Endothelial cell of umbilical vein (primary cell): Measurements from ENCODE around the gene RBPJL. TPM values are rescaled to one million over a fixed set of nuclear protein-coding genes. Genes with fewer than 3 reads are reported as not detected.

Source experiments
- BruUV-seq: library from RNA; stranded (reverse); fragments of 400-500 nt; replicated peaks from 2 replicates; lab custom pipeline; 2021; lab: Mats Ljungman, UMichigan
- CTCF ChIA-PET: fragments of 300-600, 350-600 bp; sonication (Branson Sonifier 250); formaldehyde crosslinking; loops from one replicate; lab custom pipeline; 2021; ENCODE audit warnings: antibody characterized with exemption, inconsistent platforms; lab: Charles Lee
- POLR2A ChIA-PET: fragments of 300-600, 350-600 bp; sonication (Branson Sonifier 250); formaldehyde crosslinking; loops from one replicate; lab custom pipeline; 2021; ENCODE audit warnings: antibody characterized with exemption, inconsistent platforms; lab: Charles Lee
- DNase-seq: peaks from one replicate; pipeline ENCODE4 v3.0.0-alpha.2; 2011; ENCODE audit warnings: low read depth, low spot score
- FAIRE-seq: peaks from 2 replicates; lab custom pipeline; 2011; peaks lifted over from hg19 to GRCh38; lab: Jason Lieb, UNC
- H2AFZ ChIP-seq: 2 replicates; pipeline ENCODE4 v1.6.0; 2012; ENCODE audit warnings: low read depth, low read length, control low read depth, inconsistent platforms
- H3K27ac ChIP-seq: 2 replicates; pipeline ENCODE4 v1.5.1; 2011; ENCODE audit warnings: low read depth, mild to moderate bottlenecking, control low read depth, low read length, moderate library complexity; ENCODE audit not compliant: insufficient read depth
- H3K27me3 ChIP-seq, 2 experiments: 2 replicates each; pipeline versions ENCODE4 v1.6.0 to v1.6.1; 2011; ENCODE audit warnings: low read length in 2 of 2, mixed read lengths in 1 of 2; ENCODE audit not compliant: control insufficient read depth in 2 of 2, insufficient read depth in 2 of 2
- H3K36me3 ChIP-seq, 2 experiments: 2 replicates in 1 of 2; 3 replicates in 1 of 2; pipeline ENCODE4 v1.5.1; 2011; ENCODE audit warnings: low read length in 2 of 2, mild to moderate bottlenecking in 1 of 2, moderate library complexity in 1 of 2; ENCODE audit not compliant: control insufficient read depth in 2 of 2, insufficient read depth in 2 of 2; ENCODE audit errors: extremely low read depth in 1 of 2
- H3K4me1 ChIP-seq: 3 replicates; pipeline ENCODE4 v1.5.1; 2011; ENCODE audit warnings: mild to moderate bottlenecking, low read length; ENCODE audit not compliant: control insufficient read depth, insufficient read depth; ENCODE audit errors: extremely low read depth
- H3K4me2 ChIP-seq: 2 replicates; pipeline ENCODE4 v1.6.1; 2011; ENCODE audit warnings: low read length, control low read depth, mixed read lengths; ENCODE audit not compliant: insufficient read depth
- H3K4me3 ChIP-seq, 3 experiments: fragments of 200-600 bp in 1 of 3; sonication (generic), shearing (Covaris generic) in 1 of 3; replicated peaks in 1 of 3; 2 replicates each; pipeline ENCODE4 v1.5.1; 2011 to 2016; ENCODE audit warnings: control low read depth in 3 of 3, low read length in 3 of 3, mild to moderate bottlenecking in 2 of 3, inconsistent platforms in 1 of 3, low read depth in 1 of 3, moderate library complexity in 1 of 3; ENCODE audit not compliant: insufficient read depth in 1 of 3
- H3K79me2 ChIP-seq: 2 replicates; pipeline ENCODE4 v1.6.0; 2012; ENCODE audit warnings: low read length, inconsistent platforms; ENCODE audit not compliant: control insufficient read depth, insufficient read depth
- H3K9ac ChIP-seq: replicated peaks from 2 replicates; pipeline ENCODE3; 2011; ENCODE audit warnings: low read length, control low read depth; ENCODE audit not compliant: insufficient read depth; ENCODE audit errors: extremely low read depth
- H3K9me1 ChIP-seq: replicated peaks from 3 replicates; pipeline ENCODE4 v1.6.0; 2011; ENCODE audit warnings: mild to moderate bottlenecking, low read length; ENCODE audit not compliant: control insufficient read depth, insufficient read depth; ENCODE audit errors: extremely low read depth
- H3K9me3 ChIP-seq: replicated peaks from 2 replicates; pipeline ENCODE4 v1.5.1; 2012; ENCODE audit warnings: low read length, inconsistent platforms; ENCODE audit not compliant: control insufficient read depth, insufficient read depth
- H4K20me1 ChIP-seq: replicated peaks from 2 replicates; pipeline ENCODE3; 2011; ENCODE audit warnings: mild to moderate bottlenecking, low read length; ENCODE audit not compliant: control insufficient read depth, insufficient read depth; ENCODE audit errors: extremely low read depth
- EZH2 ChIP-seq: IDR thresholded peaks from 2 replicates; pipeline ENCODE4 v1.6.1; 2012; ENCODE audit warnings: borderline replicate concordance, low read depth, mild to moderate bottlenecking, moderate library complexity, low read length, inconsistent platforms; ENCODE audit not compliant: severe bottlenecking
- FOS ChIP-seq: IDR thresholded peaks from 2 replicates; pipeline ENCODE4 v1.6.1; 2011; ENCODE audit warnings: mild to moderate bottlenecking, low read length, moderate library complexity, borderline replicate concordance; ENCODE audit not compliant: insufficient read depth
- GATA2 ChIP-seq: IDR thresholded peaks from 2 replicates; pipeline ENCODE4 v1.7.0; 2011; ENCODE audit warnings: low read depth, mild to moderate bottlenecking, moderate library complexity, mixed read lengths, low read length; ENCODE audit not compliant: insufficient read length, insufficient read depth
- JUN ChIP-seq: IDR thresholded peaks from 2 replicates; pipeline ENCODE4 v1.6.1; 2011; ENCODE audit warnings: borderline replicate concordance, low read depth; ENCODE audit not compliant: insufficient read length, insufficient read depth
- MYC ChIP-seq: IDR thresholded peaks from one replicate; pipeline ENCODE4 v1.6.1; 2011; ENCODE audit warnings: mild to moderate bottlenecking, low read depth, low read length
- POLR2A ChIP-seq: IDR thresholded peaks from 2 replicates; pipeline ENCODE4 v1.6.1; 2012; ENCODE audit warnings: low read depth, mild to moderate bottlenecking, control low read depth, low read length
- POLR2AphosphoS5 ChIP-seq: IDR thresholded peaks from 2 replicates; pipeline ENCODE4 v1.6.1; 2012; ENCODE audit warnings: low read depth, mild to moderate bottlenecking, control low read depth, low read length, moderate library complexity; ENCODE audit not compliant: insufficient read depth
- dilution Hi-C: fragments of 300-500 bp; cut with MboI; formaldehyde crosslinking; loops from one replicate; pipeline ENCODE4 v1.15.0; 2019; ENCODE audit warnings: low sequenced_read_pairs; ENCODE audit not compliant: extremely low pct_ligation_motif_present
- intact Hi-C: fragments of 100-400 bp; cut with micrococcal nuclease; formaldehyde crosslinking; loops from one replicate; pipeline ENCODE4 v1.10.0; 2022
- polyA plus RNA-seq, 4 experiments: library from polyadenylated mRNA; depleted of rRNA in 3 of 4; stranded (reverse) in 3 of 4; unstranded in 1 of 4; fragments of >200 nt; gene quantifications; 2 replicates each; pipeline versions ENCODE4 v1.2.1 to v1.2.3, GENCODE V29; 2011 to 2012; ENCODE audit warnings: missing spikeins in 1 of 4
- total RNA-seq: library from RNA; stranded (reverse); gene quantifications from 2 replicates; pipeline ENCODE4 v1.2.3, GENCODE V29; 2021
- TF ChIP-seq, protein P1 (sequence below), 2 donors: IDR thresholded peaks; 1 replicate in 1 of 2; 2 replicates in 1 of 2; pipeline ENCODE4 v1.5.1; 2011; ENCODE audit warnings: low read length in 2 of 2, mild to moderate bottlenecking in 2 of 2, moderate library complexity in 2 of 2, control low read depth in 1 of 2, inconsistent platforms in 1 of 2, low read depth in 1 of 2; ENCODE audit not compliant: insufficient read depth in 1 of 2; ENCODE audit errors: extremely low read depth in 1 of 2
- TF ChIP-seq, protein P2 (sequence below): IDR thresholded peaks from 2 replicates; pipeline ENCODE4 v1.6.1; 2011; ENCODE audit not compliant: insufficient read depth, insufficient read length

The RBPJL gene
- total and polyA plus RNA-seq, 2 donors (not counting 3 experiments of a cell fraction or from before 2014, with no cell fraction given) = not detected

DNA sequence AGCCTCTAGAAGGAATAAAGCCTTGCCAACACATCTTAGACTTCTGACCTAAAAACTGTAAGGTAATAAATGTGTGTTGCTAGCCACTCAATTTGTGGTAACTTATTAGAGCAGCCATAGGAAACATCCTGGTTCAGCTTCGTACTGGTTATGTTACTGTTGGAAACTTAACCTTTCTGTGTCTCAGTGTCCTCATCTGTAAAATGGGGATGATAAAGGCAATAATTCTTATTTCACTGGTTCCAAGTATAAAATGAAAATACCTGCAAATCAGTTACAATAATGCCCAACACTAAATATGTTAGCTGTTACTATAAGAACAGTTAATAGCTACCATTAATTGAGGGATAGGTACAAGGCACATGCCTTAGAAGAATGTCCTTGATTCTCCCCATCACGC is 14.3 kb upstream of the RBPJL start:
- Histone ChIP-seq H3K9me1 (no peaks in the 10 kb centered on the region), H3K9ac (no peak overlapping the region), H4K20me1 (no peaks in the 10 kb centered on the region), H3K27ac (no peak overlapping the region), H3K79me2 (no peaks in the 10 kb centered on the region), H3K36me3 (no peaks in the 10 kb centered on the region), H3K27me3 (peaks cover 0 to 8% of the 10 kb centered on the region in 2 experiments), H3K4me3 (no peak overlapping the region), H3K4me2 (no peak overlapping the region), H3K9me3 (no peaks in the 10 kb centered on the region), H2AFZ (no peak overlapping the region), H3K4me1 (peaks cover 9% of the 10 kb centered on the region)
- ChIA-PET CTCF (interaction anchor here (0.6 to 6.9 kb wide), 18 partner anchors 10 to 479 kb away, joined by 3 to 169 read pairs (median 20); partner anchors contain the start of genes KCNS1 and SDC4), POLR2A (no interaction called here)
- dilution Hi-C loops (no loop called here), intact Hi-C loops (loop anchor here (5.0 to 10.0 kb wide), 4 partner anchors 55 to 408 kb away; partner anchors contain the start of genes PABPC1L and YWHAB)
- TF ChIP-seq FOS (no peak), EZH2 (no peak), GATA2 (no peak), POLR2AphosphoS5 (no peak), JUN (no peak), MYC (no peak), POLR2A (no peak)
- TF ChIP-seq, protein P1, sequence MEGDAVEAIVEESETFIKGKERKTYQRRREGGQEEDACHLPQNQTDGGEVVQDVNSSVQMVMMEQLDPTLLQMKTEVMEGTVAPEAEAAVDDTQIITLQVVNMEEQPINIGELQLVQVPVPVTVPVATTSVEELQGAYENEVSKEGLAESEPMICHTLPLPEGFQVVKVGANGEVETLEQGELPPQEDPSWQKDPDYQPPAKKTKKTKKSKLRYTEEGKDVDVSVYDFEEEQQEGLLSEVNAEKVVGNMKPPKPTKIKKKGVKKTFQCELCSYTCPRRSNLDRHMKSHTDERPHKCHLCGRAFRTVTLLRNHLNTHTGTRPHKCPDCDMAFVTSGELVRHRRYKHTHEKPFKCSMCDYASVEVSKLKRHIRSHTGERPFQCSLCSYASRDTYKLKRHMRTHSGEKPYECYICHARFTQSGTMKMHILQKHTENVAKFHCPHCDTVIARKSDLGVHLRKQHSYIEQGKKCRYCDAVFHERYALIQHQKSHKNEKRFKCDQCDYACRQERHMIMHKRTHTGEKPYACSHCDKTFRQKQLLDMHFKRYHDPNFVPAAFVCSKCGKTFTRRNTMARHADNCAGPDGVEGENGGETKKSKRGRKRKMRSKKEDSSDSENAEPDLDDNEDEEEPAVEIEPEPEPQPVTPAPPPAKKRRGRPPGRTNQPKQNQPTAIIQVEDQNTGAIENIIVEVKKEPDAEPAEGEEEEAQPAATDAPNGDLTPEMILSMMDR (IDR thresholded peaks at IDR 0.05; ENCODE audit: extremely low read depth in 1 of 2, insufficient read depth in 1 of 2, low read depth in 1 of 2, low read length in 2 of 2) = no peak
- TF ChIP-seq, protein P2, sequence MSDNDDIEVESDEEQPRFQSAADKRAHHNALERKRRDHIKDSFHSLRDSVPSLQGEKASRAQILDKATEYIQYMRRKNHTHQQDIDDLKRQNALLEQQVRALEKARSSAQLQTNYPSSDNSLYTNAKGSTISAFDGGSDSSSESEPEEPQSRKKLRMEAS = no peak
- no TSS peak for BruUV-seq
- DNase-seq (no peak), FAIRE-seq (no peak)
